Muscle of arm (tissue), 12 donors: Measurements from ENCODE around the gene SPRED2. TPM values are rescaled to one million over a fixed set of nuclear protein-coding genes. Genes with fewer than 3 reads are reported as not detected.
A peak's percentile ranks its signal among the peaks of the same experiment; 100 is the strongest.

ENCODE experiments used
- DNase-seq: peaks from one replicate; pipeline ENCODE4 v3.0.0-alpha.2; 2013
- polyA plus RNA-seq, 12 donors: library from polyadenylated mRNA; unstranded; fragments of 120-200 nt; gene quantifications; one replicate each; pipeline ENCODE4 v1.2.1, GENCODE V29; 2013; ENCODE audit not compliant: insufficient read length in 12 of 12

The SPRED2 gene
- polyA plus RNA-seq, 12 donors = 29.1 to 42.5 (median 37.8) TPM; not detected in 1

GRCh38 chr2:65417509-65418085, 14.8 kb downstream of the SPRED2 start:
- DNase-seq = no peak

DNA sequence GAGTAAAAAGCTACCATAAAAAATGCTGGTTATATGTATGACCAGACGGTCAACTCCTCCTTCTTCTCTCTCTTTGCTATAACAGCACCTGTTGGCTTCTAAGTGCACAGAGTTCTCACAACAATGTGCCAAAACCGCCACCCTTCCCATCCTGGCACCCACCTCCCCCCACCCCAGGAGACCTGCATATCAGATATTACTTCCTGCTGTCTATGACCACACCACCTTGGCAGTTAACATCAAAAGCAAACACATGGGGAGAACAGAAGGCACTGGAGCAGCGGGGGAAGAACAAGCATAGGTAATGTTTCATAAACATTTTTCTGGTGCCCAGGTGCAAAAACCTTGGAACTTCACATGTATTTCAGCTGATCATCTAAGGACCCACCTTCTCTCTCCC, 15.5 kb downstream of the SPRED2 start:
- no peak for DNase-seq

DNA sequence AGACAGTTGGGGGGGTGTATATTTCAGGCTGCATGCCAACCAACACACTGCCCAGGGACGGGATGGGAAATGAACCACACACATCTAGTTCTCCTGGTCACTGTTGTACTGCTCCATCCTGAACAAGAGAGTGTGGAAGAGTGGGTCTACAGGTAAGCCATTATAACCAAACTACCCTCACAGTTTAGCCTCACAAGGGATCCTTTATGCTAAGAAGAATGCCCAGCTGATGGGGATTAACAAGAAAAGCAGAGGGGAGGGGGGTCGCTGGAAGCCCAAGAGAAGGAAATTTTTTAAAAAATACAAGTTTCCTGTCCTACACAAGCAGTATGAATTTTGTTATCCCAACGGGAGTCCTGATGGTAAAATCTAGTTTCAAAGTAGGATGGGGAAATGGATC, 16.1 kb downstream of the SPRED2 start:
- no peak for DNase-seq

GRCh38 chr2:65415091-65415490, 17.3 kb downstream of the SPRED2 start:
- DNase-seq = no peak

- no peak for DNase-seq
Measured at GRCh38 chr2:65413610-65414009, 18.8 kb downstream of the SPRED2 start.

DNA sequence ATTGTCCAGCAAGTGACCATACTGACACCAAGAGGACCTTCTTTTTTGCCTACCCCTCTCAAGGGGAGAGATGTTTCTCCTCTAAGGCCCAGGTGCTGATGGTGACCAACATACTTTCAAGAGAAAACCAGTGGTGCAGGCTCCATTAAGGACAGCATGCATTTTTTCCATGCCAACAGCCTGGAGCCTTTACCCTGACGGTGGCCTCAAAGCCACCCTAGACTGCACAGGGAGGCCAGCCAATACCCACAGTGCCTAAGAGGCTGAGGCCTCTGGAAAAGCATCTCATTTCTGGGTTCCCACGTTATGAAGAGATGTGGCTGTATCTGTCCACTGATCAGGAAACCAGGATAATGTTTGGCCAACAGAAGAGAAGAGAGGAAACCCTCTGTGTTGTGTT, 19.3 kb downstream of the SPRED2 start:
- no peak for DNase-seq

DNA sequence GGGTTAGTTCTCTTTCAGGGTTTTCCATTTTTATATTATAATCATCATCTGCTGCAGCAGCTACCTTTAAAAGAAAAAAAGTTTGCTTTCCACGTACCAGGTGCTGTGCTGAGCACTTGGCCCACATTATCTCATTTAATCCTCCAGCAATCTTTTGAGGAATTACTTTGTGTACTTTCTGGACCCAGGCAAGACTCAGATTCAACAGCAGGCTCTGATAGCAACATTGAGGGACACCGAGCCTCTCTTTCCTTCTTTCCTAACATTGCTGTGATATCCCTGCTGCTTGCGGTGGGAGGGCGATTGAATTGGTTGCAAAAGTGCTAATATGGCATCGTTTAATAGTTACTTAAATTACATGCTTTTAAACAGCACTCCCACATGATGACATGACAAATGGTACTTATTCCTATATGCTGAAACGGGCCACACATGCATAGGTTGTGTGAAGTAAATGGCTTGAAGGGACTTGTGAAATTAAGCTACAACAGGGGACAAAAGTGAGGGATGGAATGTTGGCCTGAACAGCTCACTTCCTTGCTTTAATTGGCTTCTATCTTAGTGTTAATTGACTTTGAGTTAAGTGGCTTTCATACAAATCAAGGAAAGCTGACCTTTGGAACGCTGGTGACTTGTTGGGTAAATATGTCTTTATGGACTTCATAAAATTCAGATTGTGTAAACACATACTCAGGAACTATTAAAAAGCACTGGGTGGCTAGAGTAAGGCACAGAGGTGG, 21.2 kb downstream of the SPRED2 start:
- no peak for DNase-seq

GRCh38 chr2:65409045-65409444, 23.4 kb downstream of the SPRED2 start:
- DNase-seq = no peak

GRCh38 chr2:65407240-65407639, 25.2 kb downstream of the SPRED2 start:
- DNase-seq = no peak

- no peak for DNase-seq
Measured at GRCh38 chr2:65404988-65405697, 27.3 kb downstream of the SPRED2 start.

DNA sequence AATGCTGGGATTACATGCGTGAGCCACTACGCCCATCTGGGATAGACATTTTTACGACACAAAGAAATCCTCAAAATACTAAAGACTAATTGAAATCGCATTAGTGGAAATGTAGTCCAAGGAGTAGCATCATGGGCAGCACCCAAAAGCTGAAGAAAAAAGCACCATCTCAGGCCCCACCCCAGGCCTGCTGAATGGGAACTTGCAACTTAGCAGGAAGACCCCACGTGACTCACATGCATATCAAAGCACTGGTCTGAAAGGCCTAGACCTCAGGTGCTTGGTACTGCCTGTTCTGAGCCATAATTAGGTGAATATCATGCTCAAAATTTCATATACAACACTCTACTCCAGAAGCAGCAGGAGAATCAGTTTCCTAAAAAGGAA, 28.9 kb downstream of the SPRED2 start:
- no peak for DNase-seq

DNA sequence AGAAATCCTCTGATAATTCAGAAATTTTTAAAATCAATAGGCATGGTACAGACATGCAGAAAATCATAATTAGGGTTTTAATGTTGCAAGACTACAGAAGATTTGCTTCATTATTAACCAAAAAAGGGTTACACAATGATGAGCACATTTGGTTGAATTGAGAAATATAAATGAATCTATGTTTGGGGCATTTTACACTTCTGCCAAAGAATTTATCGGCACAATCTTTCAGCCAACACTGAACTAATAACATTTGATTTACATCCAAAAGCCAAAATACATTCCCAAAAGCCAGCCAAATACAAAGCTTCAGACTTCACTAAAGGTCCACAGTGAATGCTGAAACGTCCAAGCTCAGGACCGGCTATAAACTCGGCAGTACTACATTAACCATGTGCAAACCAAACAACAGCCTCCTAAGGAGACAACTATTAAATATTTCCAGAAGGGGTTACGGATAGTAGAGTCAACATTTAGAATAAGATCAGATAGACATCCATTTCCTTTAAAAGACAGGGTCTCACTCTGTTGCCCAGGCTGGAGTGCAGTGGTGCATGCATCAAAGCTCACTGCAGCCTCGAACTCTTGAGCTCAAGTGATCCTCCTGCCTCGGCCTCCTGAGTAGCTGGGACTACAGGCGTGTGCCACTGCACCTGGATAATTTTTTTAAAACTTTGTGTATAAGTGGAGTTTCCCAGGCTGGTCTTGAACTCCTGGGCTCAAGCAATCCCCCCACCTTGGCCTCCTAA, 29.4 kb downstream of the SPRED2 start:
- peak; percentile 20 for DNase-seq

- peak; percentile 23 for DNase-seq
Measured at GRCh38 chr2:65402323-65402722, 30.1 kb downstream of the SPRED2 start.

GRCh38 chr2:65397122-65397521, 35.3 kb downstream of the SPRED2 start:
- no peak for DNase-seq

DNA sequence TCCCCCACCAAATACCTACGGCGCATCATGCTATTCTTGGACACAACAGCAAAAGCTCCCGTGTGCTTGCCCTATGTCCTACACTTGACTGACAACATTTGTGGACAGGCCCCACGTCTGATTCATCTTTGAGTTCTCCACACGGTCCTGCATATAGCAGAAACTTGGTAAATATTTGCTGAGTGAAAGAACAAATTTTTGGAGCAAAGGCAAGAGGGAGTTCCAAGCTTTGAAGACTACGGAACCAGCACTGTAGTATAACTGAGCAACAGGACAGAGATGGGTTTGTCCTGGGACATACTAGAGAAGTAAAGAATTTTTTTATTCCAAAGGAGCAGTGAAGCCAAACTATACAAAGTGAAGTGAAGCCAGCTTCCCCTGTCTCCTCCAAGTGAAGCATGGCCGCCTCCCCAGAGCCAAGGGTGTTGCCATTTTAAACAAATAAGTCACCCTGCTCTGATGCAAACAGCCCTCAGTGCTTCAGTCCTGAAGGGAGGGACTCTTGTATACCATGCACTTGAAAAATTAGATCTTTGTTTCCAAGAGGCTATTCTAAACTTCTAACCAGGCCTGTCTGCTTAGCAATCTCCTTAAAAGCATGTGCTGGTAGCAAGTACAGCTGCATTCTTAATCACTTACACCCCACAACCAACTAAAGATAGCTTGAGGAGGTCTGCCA, 35.9 kb downstream of the SPRED2 start:
- DNase-seq = peak; percentile 21

GRCh38 chr2:65395621-65396347, 36.6 kb downstream of the SPRED2 start:
- no peak for DNase-seq

DNA sequence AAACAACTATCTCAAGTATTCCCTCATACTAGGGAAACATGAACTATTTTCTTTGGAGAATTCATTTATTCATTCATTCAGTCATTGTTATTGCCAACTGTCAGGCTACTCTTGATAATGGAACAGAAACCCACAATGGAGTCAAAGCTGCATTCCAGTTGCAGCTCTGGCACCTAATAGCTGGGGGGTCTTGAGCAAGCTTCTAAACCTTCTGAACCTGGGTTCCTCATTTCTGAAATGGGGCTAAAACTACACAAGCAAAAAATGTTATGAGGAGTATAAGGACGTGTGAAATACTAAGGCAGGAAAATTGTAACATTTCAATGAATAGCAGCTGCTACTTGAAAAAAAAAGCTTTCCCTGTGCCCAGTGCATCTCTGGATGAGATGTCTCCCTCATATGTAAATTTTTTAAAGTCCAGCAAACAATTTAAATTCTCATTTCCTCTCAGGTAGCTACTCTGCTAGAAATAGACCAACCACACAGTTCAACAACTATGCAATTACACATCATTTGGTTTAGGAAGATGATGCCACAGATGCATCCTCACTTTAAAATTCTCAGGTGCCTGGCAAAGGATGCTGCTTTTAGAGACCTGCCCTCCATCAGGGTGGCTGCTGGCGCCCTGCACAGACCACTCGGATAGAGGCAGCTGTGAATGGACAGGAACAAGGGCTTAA, 38.5 kb downstream of the SPRED2 start:
- no peak for DNase-seq

- no peak for DNase-seq
Measured at GRCh38 chr2:65393046-65393445, 39.4 kb downstream of the SPRED2 start.

GRCh38 chr2:65392609-65393008, 39.8 kb downstream of the SPRED2 start:
- no peak for DNase-seq

DNA sequence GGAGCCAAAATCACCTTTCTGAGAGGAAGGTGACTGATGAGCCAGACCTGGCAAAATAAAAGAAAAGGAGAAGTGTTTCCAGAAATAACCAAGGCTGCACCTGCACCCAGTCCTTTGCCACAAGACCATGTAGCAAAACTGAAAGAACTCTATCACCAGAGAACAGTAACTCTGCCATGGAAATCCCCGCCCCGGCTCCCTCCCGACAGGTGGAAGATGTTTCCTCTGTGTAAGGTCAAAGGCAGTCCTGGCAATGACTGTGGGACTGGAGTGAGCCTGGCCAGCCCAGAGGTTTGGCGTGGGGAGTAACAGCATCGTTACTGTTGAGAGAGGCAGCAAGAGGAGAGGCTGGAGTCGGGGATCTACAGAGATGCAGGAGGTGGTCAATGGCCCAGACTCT, 42.3 kb downstream of the SPRED2 start:
- no peak for DNase-seq

- no peak for DNase-seq
Measured at GRCh38 chr2:65389476-65389875, 42.9 kb downstream of the SPRED2 start.
